ENCODE data around the gene PTPN14.

DNA sequence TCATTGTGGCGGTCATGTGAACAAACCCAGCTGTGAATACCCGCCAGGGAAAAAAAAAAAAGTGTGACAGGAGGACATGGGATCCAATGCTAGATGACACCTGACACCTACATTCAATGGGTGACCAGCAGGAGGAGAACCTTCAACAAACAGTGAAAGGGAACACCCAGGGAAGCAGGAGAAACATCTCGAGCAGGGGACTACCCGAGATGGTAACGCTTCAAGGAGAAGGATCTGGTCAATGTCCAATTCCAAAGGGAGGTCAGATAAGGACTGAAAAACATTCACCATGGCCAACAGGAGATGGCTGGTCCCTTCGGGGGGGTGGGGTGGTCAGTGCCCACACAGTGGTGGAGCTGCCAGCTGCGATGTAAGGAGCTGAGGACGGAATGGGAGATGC is 46.3 kb downstream of the PTPN14 start:
- TF ChIP-seq, protein P1, sequence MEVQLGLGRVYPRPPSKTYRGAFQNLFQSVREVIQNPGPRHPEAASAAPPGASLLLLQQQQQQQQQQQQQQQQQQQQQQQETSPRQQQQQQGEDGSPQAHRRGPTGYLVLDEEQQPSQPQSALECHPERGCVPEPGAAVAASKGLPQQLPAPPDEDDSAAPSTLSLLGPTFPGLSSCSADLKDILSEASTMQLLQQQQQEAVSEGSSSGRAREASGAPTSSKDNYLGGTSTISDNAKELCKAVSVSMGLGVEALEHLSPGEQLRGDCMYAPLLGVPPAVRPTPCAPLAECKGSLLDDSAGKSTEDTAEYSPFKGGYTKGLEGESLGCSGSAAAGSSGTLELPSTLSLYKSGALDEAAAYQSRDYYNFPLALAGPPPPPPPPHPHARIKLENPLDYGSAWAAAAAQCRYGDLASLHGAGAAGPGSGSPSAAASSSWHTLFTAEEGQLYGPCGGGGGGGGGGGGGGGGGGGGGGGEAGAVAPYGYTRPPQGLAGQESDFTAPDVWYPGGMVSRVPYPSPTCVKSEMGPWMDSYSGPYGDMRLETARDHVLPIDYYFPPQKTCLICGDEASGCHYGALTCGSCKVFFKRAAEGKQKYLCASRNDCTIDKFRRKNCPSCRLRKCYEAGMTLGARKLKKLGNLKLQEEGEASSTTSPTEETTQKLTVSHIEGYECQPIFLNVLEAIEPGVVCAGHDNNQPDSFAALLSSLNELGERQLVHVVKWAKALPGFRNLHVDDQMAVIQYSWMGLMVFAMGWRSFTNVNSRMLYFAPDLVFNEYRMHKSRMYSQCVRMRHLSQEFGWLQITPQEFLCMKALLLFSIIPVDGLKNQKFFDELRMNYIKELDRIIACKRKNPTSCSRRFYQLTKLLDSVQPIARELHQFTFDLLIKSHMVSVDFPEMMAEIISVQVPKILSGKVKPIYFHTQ (CRISPR knock-in tag; IDR thresholded peaks at IDR 0.05) = no peak
- TF ChIP-seq, protein P2, sequence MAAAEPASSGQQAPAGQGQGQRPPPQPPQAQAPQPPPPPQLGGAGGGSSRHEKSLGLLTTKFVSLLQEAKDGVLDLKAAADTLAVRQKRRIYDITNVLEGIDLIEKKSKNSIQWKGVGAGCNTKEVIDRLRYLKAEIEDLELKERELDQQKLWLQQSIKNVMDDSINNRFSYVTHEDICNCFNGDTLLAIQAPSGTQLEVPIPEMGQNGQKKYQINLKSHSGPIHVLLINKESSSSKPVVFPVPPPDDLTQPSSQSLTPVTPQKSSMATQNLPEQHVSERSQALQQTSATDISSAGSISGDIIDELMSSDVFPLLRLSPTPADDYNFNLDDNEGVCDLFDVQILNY (CRISPR knock-in tag; IDR thresholded peaks at IDR 0.05) = no peak
- no peak for TF ChIP-seq CREB1 (CRISPR knock-in tag; IDR thresholded peaks at IDR 0.05)
- no peak for TF ChIP-seq ZBTB21 (CRISPR knock-in tag; IDR thresholded peaks at IDR 0.05; ENCODE audit: borderline replicate concordance)
- no peak for TF ChIP-seq SP1 (CRISPR knock-in tag; conservative IDR thresholded peaks at IDR 0.05)
- TF ChIP-seq, protein P3, sequence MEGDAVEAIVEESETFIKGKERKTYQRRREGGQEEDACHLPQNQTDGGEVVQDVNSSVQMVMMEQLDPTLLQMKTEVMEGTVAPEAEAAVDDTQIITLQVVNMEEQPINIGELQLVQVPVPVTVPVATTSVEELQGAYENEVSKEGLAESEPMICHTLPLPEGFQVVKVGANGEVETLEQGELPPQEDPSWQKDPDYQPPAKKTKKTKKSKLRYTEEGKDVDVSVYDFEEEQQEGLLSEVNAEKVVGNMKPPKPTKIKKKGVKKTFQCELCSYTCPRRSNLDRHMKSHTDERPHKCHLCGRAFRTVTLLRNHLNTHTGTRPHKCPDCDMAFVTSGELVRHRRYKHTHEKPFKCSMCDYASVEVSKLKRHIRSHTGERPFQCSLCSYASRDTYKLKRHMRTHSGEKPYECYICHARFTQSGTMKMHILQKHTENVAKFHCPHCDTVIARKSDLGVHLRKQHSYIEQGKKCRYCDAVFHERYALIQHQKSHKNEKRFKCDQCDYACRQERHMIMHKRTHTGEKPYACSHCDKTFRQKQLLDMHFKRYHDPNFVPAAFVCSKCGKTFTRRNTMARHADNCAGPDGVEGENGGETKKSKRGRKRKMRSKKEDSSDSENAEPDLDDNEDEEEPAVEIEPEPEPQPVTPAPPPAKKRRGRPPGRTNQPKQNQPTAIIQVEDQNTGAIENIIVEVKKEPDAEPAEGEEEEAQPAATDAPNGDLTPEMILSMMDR (IDR thresholded peaks at IDR 0.05) = no peak
- TF ChIP-seq ZNF317 (CRISPR knock-in tag; IDR thresholded peaks at IDR 0.05; ENCODE audit: borderline replicate concordance, low read depth) = no peak
- TF ChIP-seq RELA (CRISPR knock-in tag; IDR thresholded peaks at IDR 0.05; ENCODE audit: borderline replicate concordance) = no peak
- TF ChIP-seq, protein P4, sequence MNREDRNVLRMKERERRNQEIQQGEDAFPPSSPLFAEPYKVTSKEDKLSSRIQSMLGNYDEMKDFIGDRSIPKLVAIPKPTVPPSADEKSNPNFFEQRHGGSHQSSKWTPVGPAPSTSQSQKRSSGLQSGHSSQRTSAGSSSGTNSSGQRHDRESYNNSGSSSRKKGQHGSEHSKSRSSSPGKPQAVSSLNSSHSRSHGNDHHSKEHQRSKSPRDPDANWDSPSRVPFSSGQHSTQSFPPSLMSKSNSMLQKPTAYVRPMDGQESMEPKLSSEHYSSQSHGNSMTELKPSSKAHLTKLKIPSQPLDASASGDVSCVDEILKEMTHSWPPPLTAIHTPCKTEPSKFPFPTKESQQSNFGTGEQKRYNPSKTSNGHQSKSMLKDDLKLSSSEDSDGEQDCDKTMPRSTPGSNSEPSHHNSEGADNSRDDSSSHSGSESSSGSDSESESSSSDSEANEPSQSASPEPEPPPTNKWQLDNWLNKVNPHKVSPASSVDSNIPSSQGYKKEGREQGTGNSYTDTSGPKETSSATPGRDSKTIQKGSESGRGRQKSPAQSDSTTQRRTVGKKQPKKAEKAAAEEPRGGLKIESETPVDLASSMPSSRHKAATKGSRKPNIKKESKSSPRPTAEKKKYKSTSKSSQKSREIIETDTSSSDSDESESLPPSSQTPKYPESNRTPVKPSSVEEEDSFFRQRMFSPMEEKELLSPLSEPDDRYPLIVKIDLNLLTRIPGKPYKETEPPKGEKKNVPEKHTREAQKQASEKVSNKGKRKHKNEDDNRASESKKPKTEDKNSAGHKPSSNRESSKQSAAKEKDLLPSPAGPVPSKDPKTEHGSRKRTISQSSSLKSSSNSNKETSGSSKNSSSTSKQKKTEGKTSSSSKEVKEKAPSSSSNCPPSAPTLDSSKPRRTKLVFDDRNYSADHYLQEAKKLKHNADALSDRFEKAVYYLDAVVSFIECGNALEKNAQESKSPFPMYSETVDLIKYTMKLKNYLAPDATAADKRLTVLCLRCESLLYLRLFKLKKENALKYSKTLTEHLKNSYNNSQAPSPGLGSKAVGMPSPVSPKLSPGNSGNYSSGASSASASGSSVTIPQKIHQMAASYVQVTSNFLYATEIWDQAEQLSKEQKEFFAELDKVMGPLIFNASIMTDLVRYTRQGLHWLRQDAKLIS (CRISPR knock-in tag; IDR thresholded peaks at IDR 0.05; ENCODE audit: borderline replicate concordance) = no peak
- TF ChIP-seq, protein P5, sequence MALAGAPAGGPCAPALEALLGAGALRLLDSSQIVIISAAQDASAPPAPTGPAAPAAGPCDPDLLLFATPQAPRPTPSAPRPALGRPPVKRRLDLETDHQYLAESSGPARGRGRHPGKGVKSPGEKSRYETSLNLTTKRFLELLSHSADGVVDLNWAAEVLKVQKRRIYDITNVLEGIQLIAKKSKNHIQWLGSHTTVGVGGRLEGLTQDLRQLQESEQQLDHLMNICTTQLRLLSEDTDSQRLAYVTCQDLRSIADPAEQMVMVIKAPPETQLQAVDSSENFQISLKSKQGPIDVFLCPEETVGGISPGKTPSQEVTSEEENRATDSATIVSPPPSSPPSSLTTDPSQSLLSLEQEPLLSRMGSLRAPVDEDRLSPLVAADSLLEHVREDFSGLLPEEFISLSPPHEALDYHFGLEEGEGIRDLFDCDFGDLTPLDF (CRISPR knock-in tag; IDR thresholded peaks at IDR 0.05) = no peak
- TF ChIP-seq, protein P6, sequence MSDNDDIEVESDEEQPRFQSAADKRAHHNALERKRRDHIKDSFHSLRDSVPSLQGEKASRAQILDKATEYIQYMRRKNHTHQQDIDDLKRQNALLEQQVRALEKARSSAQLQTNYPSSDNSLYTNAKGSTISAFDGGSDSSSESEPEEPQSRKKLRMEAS (CRISPR knock-in tag; IDR thresholded peaks at IDR 0.05) = no peak
- no peak for TF ChIP-seq SOX15 (CRISPR knock-in tag; IDR thresholded peaks at IDR 0.05)
